GM21381 (cell line): ENCODE data around the gene PBX2.
A peak's percentile ranks its signal among the peaks of the same experiment; 100 is the strongest.
"Not testable (repeated sequence)": the region's sequence is repeated elsewhere in the genome, so short reads cannot be mapped to it uniquely, and the experiment has no call there.

Experiments used
- ATAC-seq: cut with Tn5 transposase; IDR thresholded peaks from one replicate; pipeline ENCODE4 v1.9.1; 2021; ENCODE audit warnings: mild to moderate bottlenecking, moderate library complexity; ENCODE audit not compliant: unreplicated experiment

The PBX2 gene, protein sequence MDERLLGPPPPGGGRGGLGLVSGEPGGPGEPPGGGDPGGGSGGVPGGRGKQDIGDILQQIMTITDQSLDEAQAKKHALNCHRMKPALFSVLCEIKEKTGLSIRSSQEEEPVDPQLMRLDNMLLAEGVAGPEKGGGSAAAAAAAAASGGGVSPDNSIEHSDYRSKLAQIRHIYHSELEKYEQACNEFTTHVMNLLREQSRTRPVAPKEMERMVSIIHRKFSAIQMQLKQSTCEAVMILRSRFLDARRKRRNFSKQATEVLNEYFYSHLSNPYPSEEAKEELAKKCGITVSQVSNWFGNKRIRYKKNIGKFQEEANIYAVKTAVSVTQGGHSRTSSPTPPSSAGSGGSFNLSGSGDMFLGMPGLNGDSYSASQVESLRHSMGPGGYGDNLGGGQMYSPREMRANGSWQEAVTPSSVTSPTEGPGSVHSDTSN

DNA sequence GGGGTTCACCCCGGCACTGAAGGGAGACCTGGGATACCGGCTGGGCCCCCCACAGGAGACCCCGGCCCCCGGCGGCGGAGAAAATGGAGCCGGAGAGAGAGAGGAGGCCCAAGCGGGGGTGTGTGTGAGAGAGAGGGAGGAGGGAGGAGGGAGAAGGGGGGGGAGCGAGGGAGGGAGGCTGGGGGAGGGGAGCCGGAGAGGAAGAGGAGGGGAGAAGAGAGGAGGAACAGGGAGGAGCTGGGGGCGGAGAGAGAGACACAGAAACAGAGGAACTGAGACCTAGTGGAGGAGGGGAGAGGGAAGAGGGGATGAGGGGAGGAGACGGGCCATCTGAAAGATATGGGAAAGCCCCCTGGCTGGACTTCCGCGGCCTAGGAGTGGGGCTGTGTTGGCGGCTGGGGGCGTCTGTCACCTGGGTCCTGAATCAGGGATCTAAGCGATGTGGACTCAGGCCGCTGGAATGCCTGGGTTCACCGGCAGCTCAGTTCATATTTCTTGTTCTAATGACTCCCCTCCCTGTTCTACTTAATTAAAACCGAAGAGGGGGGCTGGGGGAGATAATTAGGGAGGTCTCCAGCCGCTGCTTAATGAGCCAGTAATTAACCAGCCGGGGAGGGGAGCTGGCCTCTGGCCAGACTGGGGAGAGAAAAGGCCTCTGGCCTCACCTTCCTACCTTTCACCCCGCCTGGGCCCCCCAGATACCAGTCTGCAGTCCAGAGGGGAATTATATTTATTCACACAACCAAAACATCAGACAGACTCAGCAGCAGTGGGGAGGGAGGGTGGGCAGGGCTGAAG is at the start of gene PBX2:
TSS of gene PBX2 (minus strand) at position 149 of the 798 bp plus-strand sequence. CDS start 287 bp downstream, outside the sequence.
- ATAC-seq = peak; percentile 51

DNA sequence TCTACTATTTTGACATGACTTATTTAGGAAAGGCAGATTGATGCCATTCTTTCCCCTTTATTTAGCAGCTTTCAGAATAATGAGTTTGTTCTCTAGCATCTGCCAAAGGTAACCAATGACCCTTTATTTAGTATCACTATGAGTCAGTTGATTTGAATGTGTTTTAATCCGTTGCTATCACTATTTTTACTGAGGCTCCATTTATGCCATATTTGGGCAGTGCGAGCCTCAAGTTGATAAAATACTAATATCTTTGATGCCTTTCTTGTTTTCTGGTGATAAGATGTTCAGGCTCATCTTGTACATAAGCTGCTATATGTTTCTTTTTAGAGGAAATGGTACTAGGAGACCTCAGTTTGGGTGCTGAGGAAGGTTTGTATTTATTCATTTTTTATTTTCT is 49.5 kb upstream of the PBX2 start:
- no peak for ATAC-seq

DNA sequence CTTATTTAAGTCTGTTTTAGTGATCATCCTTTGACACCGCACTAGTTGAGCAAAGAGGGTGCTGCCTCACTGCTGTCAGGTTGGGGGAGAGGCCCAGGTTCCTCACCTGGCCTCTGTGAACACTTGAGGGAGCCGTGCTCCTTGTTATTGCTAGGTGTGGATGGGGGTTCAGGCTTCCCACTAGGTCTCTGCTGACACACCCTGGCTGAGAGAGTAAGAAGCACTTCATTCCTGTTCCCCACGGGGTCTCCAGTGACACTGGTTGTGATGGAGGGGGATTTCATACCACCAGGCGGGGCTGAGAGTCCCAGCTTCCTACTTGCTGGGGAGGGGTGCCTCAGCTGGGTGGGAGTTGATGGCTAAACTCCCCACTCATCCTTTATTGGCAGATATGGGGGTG is 44.9 kb upstream of the PBX2 start:
- ATAC-seq = no peak

DNA sequence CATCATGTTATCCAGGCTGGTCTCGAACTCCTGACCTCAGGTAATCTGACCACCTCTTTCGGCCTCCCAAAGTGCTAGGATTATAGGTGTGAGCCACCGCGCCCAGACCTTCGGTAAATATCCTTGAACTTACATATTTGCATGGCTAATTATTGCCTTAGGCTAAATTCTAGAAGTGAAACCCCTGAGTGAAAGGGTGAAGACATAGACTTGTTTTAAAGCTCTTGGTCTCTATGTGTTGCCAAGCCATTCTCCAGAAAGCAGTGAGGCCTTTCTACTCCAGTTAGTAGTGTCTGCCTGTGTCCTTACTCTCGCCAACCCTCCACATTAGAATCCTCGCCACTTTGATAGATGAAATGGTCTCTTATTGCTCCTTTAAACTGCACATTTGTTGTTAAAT is 36.4 kb upstream of the PBX2 start:
- ATAC-seq = no peak

DNA sequence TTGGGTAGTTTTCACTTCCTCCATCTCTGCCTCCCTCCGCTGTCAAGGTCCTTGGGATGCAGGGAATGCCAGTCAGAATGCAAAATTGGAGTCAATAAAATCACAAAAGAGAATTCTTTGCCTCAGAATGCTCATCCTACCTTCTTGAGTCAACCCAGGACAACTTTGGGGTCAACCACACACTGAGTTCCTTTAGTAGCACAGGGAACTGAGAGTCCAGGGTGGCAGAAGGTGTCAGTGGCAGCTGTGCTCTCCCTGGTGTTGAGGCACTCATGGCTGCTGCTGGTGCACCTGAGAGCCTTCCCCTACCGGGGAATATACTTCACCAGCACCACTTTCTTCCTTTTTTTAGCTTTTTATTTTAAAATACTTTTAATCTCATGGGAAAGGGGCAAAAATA is 34.7 kb upstream of the PBX2 start:
- no peak for ATAC-seq

DNA sequence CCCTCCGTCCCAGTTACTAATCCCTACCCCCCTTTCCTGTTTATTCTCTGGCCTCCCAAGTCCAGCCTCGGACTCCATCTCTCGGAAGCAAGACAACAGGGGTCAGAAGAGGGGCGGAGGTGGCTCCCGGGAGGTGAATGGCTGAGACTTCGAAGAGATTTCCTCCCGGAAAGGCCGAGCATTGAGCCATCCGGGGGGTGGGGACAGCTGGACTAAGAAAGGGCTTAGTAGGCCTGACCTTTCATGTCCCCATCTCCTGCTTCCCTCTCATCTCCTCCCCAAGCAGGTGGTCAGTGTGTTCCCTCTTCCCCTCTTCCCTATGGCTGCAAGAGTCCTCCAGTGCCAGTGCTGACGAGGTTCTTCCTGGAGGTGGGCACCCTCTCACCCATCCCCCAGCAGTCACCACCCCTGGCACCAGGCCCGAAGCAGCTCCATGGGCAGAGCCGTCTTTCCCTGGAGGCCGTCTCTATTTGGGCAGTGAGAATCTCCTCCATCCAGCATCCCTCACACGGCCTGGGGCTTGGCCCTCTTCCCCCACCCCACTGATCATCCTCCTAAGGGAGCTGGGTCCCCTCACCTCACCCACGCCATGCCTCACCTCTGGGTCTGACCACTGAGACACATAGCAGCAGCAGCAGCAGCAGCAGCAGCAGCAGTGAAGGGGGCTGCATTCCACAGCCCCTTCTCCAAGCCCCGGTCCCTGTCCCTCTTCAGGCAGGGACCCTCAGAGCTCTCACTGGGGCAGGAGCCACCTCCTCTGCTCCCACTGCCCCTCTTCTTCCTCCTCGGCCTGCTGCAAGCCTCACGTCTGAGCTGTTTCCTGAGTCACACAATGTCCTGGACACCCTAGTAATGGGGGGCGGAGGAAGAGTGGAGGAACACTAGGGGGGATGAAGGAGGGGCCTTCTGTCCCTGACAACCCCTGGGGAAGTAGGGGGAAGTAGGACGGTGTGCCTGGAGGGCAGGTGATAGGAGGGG is 33.5 kb upstream of the PBX2 start, which contains the start of gene NOTCH4:
TSS of gene NOTCH4 (minus strand) at position 810 of the 978 bp plus-strand sequence. CDS start at position 671, 139 bp downstream.
- ATAC-seq = no peak

DNA sequence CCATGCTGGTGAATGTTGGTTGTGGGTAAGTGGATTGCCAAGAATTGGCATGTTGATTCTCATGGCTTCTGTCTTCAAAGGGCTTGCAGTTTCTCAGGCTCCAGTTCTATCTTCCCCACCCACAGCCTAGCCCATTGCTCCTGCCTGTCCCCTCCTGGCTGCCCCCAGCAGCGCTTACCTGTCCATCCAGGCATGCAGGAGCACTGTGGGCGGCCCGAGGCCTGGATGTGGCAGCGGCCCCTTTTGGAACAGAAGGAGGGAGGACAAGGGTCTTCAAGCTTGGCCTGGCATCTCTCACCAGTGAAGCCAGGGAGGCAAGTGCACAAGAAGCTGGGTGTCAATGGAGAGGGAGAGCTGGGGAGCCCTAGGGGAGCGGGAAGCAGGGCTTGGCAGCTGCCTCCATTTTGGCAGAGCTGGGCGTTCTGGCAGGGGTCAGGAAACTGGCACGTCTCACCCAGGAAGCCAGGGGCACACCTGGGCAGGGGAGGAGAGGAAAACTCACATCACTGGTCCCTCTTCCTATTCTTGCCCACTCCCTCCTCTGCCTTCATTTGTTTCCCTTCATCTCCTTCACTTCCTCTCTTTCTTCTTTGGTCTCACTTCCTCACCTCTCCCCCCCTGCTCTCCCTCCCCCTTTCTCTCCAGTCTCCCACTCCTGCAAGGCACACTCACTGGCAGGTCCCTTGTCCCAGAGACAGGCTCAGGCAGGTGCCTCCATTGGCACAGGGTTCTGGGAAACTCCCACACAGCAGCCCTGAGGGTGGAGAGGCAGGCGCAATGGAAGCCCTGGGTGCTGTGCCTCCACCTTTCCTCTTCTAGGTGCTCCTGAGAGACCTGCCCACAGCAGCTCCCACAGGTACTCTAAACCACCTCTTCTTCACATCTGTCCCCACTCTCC is 32.6 kb upstream of the PBX2 start:
- ATAC-seq = no peak

DNA sequence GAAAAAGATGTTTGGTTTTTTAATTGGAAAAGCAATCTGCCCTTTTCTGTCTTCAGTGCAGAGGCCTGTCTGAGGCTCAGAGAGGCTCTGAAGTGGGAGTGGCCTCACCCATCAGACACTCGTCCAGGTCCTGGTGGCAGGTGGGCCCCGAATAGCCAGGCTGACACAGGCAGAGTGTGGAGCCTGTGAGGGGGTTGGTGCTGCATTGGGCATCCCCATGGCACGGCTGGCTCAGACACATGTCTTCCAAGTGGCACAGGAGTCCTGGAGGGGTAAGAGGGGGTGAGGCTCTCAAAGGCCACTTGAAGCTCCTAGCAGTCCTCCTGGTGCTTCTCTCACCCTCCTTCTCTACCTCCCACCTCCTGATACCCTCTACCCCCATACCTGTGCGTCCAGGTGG is 30.0 kb upstream of the PBX2 start:
- ATAC-seq = no peak

DNA sequence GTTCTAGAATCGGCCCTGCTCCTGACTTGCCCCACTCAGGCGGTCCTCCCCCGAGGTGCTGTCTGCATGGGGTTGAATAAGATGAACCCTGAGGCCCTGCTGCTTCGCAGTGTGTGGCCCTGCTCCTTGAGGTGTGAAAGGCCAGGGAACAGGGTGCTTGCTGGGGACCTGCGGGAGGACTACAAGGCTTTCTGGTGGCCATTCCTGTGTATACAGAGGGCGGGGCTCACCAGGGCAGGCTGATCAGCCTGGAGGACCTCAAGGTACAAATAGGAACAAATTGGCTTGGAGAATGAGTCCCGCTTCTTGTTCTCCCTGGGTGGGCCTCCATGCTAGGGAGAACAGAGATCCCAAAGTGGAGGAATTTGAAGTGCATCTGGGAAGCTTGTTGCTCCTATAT is 28.2 kb upstream of the PBX2 start:
- no peak for ATAC-seq

DNA sequence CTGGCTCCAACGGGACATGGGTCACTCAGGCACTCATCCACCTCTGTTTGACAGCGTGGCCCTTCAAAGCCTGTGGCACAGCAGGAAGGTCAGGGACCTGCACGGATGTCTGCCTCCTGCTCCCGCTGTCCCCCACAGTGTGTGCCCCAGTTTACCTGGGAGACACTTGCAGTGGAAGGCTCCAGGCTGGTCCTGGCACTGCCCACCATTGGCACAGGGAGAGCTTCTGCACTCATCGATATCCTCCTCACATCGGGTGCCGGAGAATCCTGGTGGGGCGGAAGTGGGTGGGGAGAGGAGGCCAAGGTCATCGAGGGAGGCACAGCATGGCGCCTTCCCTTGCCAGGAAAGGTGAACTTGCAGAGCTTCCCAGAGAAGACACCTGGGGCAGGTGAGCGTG is 27.0 kb upstream of the PBX2 start:
- ATAC-seq = no peak

DNA sequence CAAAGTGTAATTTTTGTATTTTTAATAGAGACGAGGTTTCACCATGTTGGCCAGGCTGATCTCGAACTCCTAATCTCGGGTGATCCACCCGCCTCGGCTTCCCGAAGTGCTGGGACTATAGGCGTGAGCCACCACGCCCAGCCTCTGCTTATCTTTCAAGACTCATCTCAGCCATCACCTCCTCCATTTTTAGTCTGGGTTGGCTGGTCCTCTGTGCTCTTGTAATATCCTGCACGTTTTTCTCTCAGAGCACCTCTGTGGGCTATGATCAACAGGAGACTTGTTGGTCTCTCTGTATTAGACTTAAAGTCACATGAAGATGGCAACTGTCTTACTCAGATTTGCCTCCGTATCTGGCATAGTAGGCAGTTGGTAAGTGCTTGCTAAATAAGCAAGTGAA is 26.3 kb upstream of the PBX2 start:
- no peak for ATAC-seq

DNA sequence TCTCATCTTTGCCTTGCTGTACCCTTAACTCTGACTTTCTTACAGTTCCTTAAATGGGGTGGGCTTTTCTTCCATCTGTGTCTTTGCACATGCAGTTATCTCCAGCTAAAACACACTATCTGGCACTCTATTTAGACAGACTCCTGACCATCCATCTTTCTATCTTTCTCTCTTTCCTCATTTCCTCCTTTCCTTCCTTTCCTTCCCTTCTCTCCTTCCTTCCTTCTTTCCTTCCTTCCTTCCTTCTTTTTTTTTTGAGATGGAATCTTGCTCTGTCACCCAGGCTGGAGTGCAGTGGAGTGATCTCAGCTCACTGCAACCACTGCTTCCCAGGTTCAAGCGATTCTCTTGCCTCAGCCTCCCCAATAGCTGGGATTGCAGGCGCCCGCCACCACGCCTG is 25.6 kb upstream of the PBX2 start:
- ATAC-seq = no peak

DNA sequence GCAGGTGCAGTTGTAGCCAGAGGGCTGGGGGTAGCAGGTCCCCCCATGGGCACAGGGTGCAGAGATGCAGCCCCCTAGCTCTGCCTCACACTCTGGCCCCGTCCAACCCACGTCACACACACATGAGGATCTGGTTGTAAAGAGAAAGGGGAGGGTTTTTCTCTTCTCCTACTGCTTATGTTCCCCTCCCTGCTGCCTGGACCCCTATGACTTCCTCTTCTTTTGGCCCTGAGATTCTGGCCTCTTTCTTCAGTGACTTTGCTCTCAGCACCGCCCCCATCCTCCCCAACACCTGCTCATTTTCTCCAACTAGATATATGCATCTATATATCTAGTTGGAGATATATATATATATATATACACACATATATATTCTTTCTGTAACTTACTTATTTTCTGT is 24.1 kb upstream of the PBX2 start:
- ATAC-seq = no peak

DNA sequence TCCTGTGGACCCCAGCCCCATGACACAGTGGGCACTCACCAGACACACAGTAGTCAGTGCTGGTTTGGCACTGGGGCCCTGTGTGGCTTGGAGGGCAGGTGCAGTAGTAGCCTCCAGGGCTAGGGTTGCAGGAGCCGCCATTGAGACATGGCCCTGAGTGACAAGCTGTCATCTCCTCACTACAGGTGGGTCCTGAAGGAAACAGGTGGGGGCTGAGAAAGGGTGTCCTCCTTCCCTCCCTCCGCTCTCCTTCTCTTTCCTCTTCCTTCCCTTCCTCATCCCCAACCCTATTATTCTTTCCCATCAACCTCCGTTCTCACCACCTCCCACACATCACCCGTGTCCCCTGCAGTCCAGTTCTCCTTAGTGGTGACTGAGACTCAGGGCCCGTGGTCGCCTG is 23.6 kb upstream of the PBX2 start:
- ATAC-seq = no peak

DNA sequence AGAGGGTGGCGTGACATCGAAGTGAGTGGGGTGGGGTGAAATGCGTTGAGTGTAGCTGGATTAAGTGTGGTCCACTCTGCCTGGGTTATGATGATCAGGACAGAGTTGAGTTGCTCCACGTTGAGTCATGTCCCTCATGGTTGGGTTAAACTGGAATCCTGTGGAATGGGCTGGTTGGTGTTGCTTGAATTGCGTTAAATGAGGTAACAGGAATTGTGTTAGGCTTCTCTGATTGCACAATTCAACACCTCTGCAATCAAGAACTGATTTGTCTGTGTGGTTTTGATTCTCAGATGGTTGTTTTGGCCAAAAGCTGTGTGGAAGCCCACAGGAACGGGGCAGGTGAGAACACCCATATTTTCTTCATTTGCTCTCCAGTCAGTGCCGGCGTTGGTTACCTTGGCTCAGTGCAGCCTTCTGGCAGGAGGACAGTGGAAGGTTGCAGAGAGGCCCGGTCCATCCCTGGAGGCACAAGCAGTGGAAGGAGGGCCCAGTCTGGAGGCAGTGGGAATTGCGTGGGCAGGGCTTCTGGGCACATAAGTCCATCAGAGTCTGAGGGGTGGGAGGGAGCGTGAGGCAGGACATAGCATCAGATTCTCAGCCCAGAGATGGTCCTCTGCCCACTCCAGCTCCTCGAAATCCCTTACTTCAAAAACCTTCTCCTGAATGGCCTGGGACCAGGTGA is 22.2 kb upstream of the PBX2 start:
- ATAC-seq = no peak

DNA sequence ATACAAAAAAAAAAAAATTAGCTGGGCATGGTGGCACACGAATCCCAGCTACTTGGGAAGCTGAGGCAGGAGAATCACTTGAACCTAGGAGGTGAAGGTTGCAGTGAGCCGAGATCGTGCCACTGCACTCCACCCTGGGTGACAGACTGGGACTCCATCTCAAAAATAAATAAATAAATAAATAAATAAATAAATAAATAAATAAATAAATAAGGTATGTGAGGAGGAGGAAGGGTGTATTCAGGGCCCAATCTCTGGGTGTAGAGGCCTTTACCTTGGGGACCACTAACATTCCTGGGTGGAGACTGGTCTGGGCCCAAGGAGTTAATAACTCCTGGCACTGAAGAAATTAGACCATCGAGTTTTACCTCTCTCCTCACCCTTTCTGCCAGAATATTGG is 21.4 kb upstream of the PBX2 start:
- not testable (repeated sequence) for ATAC-seq

DNA sequence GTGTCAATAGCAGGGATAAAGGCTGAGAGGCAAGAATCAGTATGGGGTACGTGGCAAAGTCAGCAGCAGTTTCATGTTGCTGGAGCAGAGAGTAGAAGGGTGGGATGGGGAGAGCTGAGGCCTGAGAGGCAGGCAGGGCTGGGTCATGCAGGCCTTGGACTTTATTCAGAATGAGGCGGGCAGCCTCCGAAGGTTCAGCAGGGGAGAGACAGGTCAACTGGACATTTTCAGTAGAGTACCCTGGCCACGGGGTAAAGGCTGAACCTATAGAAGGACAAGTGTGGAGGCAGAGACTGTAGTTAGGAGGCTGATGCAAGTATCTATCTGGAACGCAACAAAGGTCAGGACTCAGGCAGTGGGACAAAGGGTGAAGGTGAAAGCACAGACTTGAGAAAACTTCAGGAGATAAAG is 20.2 kb upstream of the PBX2 start:
- no peak for ATAC-seq

DNA sequence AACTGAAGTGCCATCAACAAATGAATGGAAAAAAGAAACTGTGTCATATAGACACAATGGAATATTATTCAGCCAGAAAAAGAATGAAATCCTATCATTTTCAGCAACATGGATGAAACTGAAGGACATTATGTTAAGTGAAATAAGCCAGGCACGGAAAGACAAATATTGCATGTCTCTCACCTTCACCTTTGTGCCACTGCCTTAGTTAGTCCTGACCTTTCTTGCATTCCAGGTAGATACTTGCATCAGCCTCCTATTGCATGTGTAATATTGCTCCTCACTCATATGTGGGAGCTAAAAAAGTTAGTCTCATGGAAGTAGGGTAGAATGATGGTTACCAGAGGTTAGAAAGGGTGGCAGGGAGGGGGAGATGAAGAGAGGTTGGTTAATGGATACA is 19.0 kb upstream of the PBX2 start:
- ATAC-seq = no peak

DNA sequence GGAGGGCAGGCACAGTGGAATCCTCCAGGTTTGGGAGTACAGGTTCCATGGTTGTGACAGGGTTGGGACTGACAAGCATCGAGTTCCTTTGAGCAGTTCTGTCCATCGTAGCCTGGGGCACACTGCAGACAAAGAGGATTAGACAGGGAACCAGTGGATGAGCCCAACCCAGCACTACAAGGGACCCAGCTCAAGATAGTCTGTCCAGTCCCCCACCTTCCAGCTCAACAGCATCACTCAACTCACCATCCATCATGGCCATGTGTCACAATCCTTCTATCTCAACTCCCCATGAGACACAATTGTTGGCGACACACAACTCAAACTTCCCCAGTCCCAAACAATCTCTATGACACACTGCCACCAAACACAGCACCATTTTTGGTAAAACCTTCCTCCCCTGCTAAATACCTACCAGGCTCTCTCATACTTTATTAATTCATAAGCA is 14.3 kb upstream of the PBX2 start:
- no peak for ATAC-seq
